ENCODE measurements around the gene RMND5A. TPM values are rescaled to one million over a fixed set of nuclear protein-coding genes. Genes with fewer than 3 reads are reported as not detected.
"Not testable (repeated sequence)": the region's sequence is repeated elsewhere in the genome, so short reads cannot be mapped to it uniquely, and the experiment has no call there.

Gene RMND5A
- polyA plus RNA-seq, 6 donors from 2014 or later, result 18.5 to 24.2 (median 21.2) TPM

- not testable (repeated sequence) for H3K9me3 Mint-ChIP-seq; H3K27ac Mint-ChIP-seq; ATAC-seq (ENCODE audit: low read depth in 2 of 2); DNase-seq; H3K27me3 Mint-ChIP-seq; H3K36me3 Mint-ChIP-seq; H3K4me3 Mint-ChIP-seq
- peaks cover 9 to 18% (median 13%) of the 10 kb centered on the region in 3 donors for H3K4me1 Mint-ChIP-seq
Observed at GRCh38 chr2:86732837-86733236, 12.7 kb downstream of the RMND5A start.

GRCh38 chr2:86733528-86733927 lies 13.4 kb downstream of the RMND5A start:
- ATAC-seq (ENCODE audit: low read depth in 2 of 2); H3K27ac Mint-ChIP-seq; H3K27me3 Mint-ChIP-seq; H3K4me3 Mint-ChIP-seq; DNase-seq; H3K36me3 Mint-ChIP-seq; H3K9me3 Mint-ChIP-seq: not testable (repeated sequence)
- H3K4me1 Mint-ChIP-seq, result peaks cover 9 to 18% (median 13%) of the 10 kb centered on the region in 3 donors

- not testable (repeated sequence) for H3K9me3 Mint-ChIP-seq; DNase-seq; H3K4me1 Mint-ChIP-seq; H3K4me3 Mint-ChIP-seq; ATAC-seq (ENCODE audit: low read depth in 2 of 2); H3K27me3 Mint-ChIP-seq; H3K36me3 Mint-ChIP-seq; H3K27ac Mint-ChIP-seq
Observed at GRCh38 chr2:86734896-86735295, 14.8 kb downstream of the RMND5A start.

GRCh38 chr2:86739485-86739884 lies 19.4 kb downstream of the RMND5A start:
- H3K36me3 Mint-ChIP-seq; H3K27ac Mint-ChIP-seq; H3K4me1 Mint-ChIP-seq; ATAC-seq (ENCODE audit: low read depth in 2 of 2); H3K27me3 Mint-ChIP-seq; H3K9me3 Mint-ChIP-seq; H3K4me3 Mint-ChIP-seq; DNase-seq: not testable (repeated sequence)

- not testable (repeated sequence) for H3K27ac Mint-ChIP-seq; H3K4me3 Mint-ChIP-seq; H3K36me3 Mint-ChIP-seq; H3K9me3 Mint-ChIP-seq; H3K27me3 Mint-ChIP-seq; ATAC-seq (ENCODE audit: low read depth in 2 of 2); DNase-seq
- H3K4me1 Mint-ChIP-seq, result peaks cover 3 to 10% (median 4%) of the 10 kb centered on the region in 3 donors
Observed at GRCh38 chr2:86739889-86740288, 19.8 kb downstream of the RMND5A start.

GRCh38 chr2:86741889-86742498 lies 21.9 kb downstream of the RMND5A start:
- not testable (repeated sequence) for DNase-seq; H3K27me3 Mint-ChIP-seq; H3K36me3 Mint-ChIP-seq; H3K9me3 Mint-ChIP-seq; H3K4me3 Mint-ChIP-seq; ATAC-seq (ENCODE audit: low read depth in 2 of 2)
- peaks cover 14 to 27% (median 25%) of the 10 kb centered on the region in 3 donors for H3K4me1 Mint-ChIP-seq
- peak overlapping the region in 4 of 6 donors; percentile 42 to 74 (median 58) for H3K27ac Mint-ChIP-seq

GRCh38 chr2:86744152-86744551 lies 24.1 kb downstream of the RMND5A start:
- Mint-ChIP-seq H3K4me1 (peaks cover 25 to 40% (median 35%) of the 10 kb centered on the region in 3 donors), H3K27ac (peak overlapping the region in 1 of 6 donors; percentile 76), H3K4me3 (no peak overlapping the region), H3K9me3 (no peaks in the 10 kb centered on the region), H3K27me3 (no peaks in the 10 kb centered on the region), H3K36me3 (peaks cover 0 to 7% of the 10 kb centered on the region in 2 donors)
- DNase-seq (no peak), ATAC-seq (ENCODE audit: low read depth in 2 of 2) (no peak)

GRCh38 chr2:86746939-86747338 lies 26.8 kb downstream of the RMND5A start:
- Mint-ChIP-seq H3K36me3 (peaks cover 17 to 24% of the 10 kb centered on the region in 2 donors), H3K4me3 (no peak overlapping the region), H3K9me3 (peaks cover 0 to 17% (median 10%) of the 10 kb centered on the region in 7 donors), H3K4me1 (peaks cover 29 to 48% (median 46%) of the 10 kb centered on the region in 3 donors), H3K27me3 (no peaks in the 10 kb centered on the region), H3K27ac (peak overlapping the region in 5 of 6 donors; percentile 21 to 74 (median 48))
- ATAC-seq (ENCODE audit: low read depth in 2 of 2) (no peak), DNase-seq (no peak)

GRCh38 chr2:86747711-86748639 lies 27.9 kb downstream of the RMND5A start:
- ATAC-seq (ENCODE audit: low read depth in 2 of 2) (peak; percentile 84 to 86), DNase-seq (peak; percentile 29)
- H3K27ac Mint-ChIP-seq, result peak overlapping the region in 2 of 6 donors; percentile 14 to 73
- peaks cover 26 to 46% (median 45%) of the 10 kb centered on the region in 3 donors for H3K4me1 Mint-ChIP-seq
- peaks cover 0 to 17% (median 10%) of the 10 kb centered on the region in 7 donors for H3K9me3 Mint-ChIP-seq
- H3K36me3 Mint-ChIP-seq, result peaks cover 17 to 32% of the 10 kb centered on the region in 2 donors
- H3K27me3 Mint-ChIP-seq, result no peaks in the 10 kb centered on the region
- H3K4me3 Mint-ChIP-seq, result no peak overlapping the region

- DNase-seq, result no peak
- Mint-ChIP-seq H3K4me3 (no peak overlapping the region), H3K36me3 (peaks cover 17 to 34% of the 10 kb centered on the region in 2 donors), H3K4me1 (peaks cover 23 to 38% (median 36%) of the 10 kb centered on the region in 3 donors), H3K27me3 (no peaks in the 10 kb centered on the region), H3K27ac (peak overlapping the region in 1 of 6 donors; percentile 18), H3K9me3 (peaks cover 0 to 17% (median 10%) of the 10 kb centered on the region in 7 donors)
- no peak for ATAC-seq (ENCODE audit: low read depth in 2 of 2)
Observed at GRCh38 chr2:86750240-86750839, 30.2 kb downstream of the RMND5A start.

- no peaks in the 10 kb centered on the region for H3K27me3 Mint-ChIP-seq
- peaks cover 17 to 42% of the 10 kb centered on the region in 2 donors for H3K36me3 Mint-ChIP-seq
- peak overlapping the region in 1 of 6 donors; percentile 22 for H3K27ac Mint-ChIP-seq
- peaks cover 16 to 23% (median 22%) of the 10 kb centered on the region in 3 donors for H3K4me1 Mint-ChIP-seq
- no peak for ATAC-seq (ENCODE audit: low read depth in 2 of 2)
- peaks cover 0 to 17% (median 10%) of the 10 kb centered on the region in 7 donors for H3K9me3 Mint-ChIP-seq
- no peak overlapping the region for H3K4me3 Mint-ChIP-seq
- DNase-seq, result no peak
Observed at GRCh38 chr2:86751778-86752177, 31.7 kb downstream of the RMND5A start.

- Mint-ChIP-seq H3K9me3 (peaks cover 0 to 17% (median 10%) of the 10 kb centered on the region in 7 donors), H3K27me3 (no peaks in the 10 kb centered on the region), H3K36me3 (peaks cover 17 to 42% of the 10 kb centered on the region in 2 donors), H3K4me1 (peaks cover 7 to 18% (median 14%) of the 10 kb centered on the region in 3 donors), H3K4me3 (no peak overlapping the region), H3K27ac (peak overlapping the region in 2 of 6 donors; percentile 7 to 30)
- DNase-seq (no peak), ATAC-seq (ENCODE audit: low read depth in 2 of 2) (no peak)
Observed at GRCh38 chr2:86752934-86753333, 32.8 kb downstream of the RMND5A start.

GRCh38 chr2:86753606-86754005 lies 33.5 kb downstream of the RMND5A start:
- no peak for DNase-seq
- Mint-ChIP-seq H3K36me3 (peaks cover 17 to 42% of the 10 kb centered on the region in 2 donors), H3K9me3 (peaks cover 0 to 17% (median 10%) of the 10 kb centered on the region in 7 donors), H3K4me3 (no peak overlapping the region), H3K27ac (no peak overlapping the region), H3K27me3 (no peaks in the 10 kb centered on the region), H3K4me1 (peaks cover 10 to 17% (median 12%) of the 10 kb centered on the region in 3 donors)
- no peak for ATAC-seq (ENCODE audit: low read depth in 2 of 2)
